ENCODE measurements around the gene SLC9A3.
A peak's percentile ranks its signal among the peaks of the same experiment; 100 is the strongest.

The SLC9A3 gene

GRCh38 chr5:427415-428087 is 96.7 kb downstream of the SLC9A3 start:
- H3K27ac ChIP-seq: no peak overlapping the region
- no peak overlapping the region for H3K4me3 ChIP-seq

DNA sequence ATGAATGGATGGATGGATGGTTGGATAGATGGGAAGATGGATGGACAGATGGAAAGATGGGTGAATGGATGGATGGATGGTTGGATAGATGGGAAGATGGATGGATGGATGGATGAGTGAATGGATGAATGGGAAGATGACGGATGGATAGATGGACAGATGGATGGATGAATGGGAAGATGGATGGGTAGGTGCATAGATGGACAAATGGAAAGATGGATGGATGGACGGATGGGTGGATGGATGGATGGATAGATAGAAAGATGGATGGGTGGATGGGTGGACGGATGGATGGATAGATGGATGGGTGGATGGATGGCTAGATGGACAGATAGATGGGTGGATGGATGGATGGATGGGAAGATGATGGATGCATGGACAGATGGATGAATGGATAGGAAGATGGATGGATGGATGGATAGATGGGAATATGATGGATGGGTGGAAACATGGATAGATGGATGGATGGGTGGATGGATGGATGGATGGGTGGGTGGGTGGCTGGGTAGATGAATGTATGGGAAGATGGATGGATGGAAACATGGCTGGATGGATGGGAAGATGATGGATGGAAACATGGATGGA is 97.8 kb downstream of the SLC9A3 start:
- no peak overlapping the region for H3K4me3 ChIP-seq
- H3K27ac ChIP-seq: no peak overlapping the region

DNA sequence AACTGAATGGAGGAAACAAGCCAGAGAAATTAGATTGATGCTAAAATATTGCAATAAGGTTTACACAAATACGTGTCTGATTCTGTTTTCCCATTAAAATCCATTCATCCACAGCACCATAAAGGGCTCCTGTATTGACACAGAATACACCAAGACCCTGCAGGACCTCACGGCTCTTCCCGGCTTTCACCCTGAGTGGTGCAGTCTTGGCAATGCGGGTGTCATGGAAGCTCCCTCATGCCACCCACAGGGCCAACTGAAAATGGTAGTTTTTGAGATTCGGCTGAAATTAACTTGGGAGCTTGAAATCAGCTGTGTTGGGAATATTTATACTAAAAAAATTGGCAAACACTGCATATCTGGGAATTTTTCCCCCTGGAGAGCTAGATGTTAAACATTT is 98.5 kb downstream of the SLC9A3 start:
- Histone ChIP-seq H3K4me3 (no peak overlapping the region), H3K27ac (no peak overlapping the region)

DNA sequence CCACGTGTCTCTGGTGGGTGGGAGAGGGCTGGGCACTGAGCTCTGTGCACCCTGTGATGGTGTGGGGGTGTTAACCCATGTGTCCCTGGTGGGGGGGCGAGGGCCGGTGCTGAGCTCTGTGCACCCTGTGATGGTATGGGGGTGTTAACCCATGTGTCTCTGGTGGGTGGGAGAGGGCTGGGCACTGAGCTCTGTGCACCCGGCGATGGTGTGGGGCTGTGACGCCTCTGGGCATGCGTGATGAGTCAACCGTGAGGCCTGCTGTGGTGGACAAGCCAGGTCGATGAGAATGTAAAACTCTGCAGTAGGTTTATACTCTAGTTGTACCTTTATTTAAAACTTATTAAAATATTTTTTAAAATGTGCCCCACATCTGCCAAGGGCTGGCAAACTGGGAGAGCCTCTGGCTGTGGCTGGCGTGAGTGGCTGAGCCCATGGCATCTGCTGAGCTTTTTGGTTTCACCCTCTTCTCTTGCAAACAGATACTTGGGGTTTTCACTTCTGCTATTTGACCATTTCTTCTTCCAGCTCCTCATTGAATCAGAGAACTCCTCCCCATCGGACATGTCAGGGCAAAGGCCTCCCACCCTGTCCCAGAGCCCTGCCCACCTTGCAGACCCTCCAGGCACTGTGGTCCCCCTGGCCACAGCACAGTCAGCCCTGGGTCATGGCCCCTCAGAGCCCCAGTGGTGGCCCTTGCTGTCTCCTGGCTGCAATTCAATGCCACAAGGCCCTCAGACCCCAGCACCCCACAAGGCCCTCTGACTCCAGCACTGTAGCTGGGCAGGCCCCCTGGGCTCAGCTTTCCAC is 99.7 kb downstream of the SLC9A3 start:
- H3K4me3 ChIP-seq: no peak overlapping the region
- H3K27ac ChIP-seq: peak overlapping the region in 5 of 21 experiments; percentile 25 to 74 (median 65)

DNA sequence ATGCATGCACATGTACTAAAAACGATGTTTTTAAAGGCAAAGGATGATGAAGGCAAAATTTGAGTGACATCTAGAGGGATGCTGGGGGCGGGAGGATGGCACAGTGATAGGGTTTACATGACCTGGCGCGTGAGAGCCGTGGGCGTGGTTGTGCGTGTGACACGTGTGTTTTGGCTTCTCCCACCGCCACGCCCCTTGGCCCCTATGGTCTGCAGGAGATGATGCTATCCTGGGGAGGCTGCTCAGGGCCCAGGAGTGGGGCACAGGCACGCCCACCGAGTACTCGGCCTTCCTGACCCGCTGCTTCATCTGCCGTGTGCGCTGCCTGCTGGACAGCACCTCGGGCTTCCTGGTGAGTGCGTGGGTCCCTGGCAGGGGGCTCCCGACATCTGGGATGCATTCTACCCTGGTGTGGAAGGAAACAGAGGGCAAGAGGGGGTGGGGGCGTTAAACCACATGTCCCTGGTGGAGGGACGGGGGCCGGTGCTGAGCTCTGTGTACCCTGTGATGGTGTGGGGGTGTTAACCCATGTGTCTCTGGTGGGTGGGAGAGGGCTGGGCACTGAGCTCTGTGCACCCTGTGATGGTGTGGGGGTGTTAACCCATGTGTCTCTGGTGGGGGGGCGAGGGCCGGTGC is 100.5 kb downstream of the SLC9A3 start:
- H3K4me3 ChIP-seq: no peak overlapping the region
- peak overlapping the region in 2 of 21 experiments; percentile 65 to 74 for H3K27ac ChIP-seq

- Histone ChIP-seq H3K4me3 (no peak overlapping the region), H3K27ac (no peak overlapping the region)
These were observed 101.0 kb downstream of the SLC9A3 start for GRCh38 chr5:423233-423565.

DNA sequence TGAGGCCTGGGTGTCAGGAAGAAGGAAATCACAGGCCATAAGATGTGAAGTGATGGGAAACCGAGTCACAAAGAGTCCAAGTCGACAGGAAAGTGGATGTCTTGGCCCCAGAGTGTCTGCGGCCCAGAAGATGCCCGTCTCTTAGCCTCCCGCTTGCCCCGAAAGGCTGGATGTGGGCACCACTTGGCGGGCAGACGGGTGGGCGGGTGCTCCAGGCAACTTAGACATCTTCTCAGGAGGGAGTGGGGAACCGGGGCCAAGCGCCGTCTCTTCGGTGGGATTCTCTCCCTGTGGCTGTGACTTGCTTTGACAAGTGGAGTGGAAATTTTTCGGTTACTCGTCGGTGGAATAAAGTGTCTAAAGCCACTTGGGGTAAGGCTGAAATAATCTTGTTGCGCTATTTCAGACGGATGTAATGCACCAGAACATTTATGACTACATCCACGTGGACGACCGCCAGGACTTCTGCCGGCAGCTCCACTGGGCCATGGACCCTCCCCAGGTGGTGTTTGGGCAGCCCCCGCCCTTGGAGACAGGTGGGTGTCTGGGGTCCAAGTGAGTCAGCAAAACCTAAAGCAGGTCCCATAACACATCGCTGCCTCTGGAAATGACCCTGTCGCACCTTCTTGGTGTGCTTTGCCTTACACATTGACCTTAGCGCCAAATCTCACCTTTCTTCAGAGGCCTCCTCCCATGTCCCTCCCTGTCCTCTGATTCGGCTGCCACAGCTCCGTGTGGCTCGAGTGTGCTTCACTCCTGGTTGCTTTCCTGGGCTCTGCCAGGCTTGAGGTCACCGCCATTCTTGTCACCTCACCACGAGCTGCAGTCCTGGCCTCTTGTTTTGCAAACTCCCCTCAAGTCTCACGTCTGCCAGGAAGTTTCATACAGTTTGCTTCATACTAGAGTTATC is 101.7 kb downstream of the SLC9A3 start:
- no peak overlapping the region for H3K4me3 ChIP-seq
- H3K27ac ChIP-seq: no peak overlapping the region

DNA sequence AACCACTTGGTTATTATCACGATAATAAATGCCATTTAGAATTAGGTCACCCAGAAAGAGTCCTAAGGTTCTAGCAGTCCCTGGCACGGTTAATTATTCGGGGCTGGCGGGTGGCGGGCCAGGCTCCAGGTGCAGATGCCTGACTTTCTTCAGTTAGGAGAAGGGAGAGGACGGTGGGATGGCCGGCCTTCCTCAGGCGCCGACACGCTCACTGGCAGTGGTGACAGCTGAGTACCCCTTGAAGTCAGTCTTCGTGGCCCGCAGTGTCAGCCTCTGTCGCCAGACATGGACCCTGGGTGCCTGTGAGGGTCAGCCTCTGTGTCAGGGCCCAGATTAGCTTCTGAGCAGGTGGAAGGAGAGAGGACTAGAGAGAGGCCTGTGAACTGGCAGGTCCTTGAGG is 102.3 kb downstream of the SLC9A3 start:
- no peak overlapping the region for H3K27ac ChIP-seq
- no peak overlapping the region for H3K4me3 ChIP-seq

DNA sequence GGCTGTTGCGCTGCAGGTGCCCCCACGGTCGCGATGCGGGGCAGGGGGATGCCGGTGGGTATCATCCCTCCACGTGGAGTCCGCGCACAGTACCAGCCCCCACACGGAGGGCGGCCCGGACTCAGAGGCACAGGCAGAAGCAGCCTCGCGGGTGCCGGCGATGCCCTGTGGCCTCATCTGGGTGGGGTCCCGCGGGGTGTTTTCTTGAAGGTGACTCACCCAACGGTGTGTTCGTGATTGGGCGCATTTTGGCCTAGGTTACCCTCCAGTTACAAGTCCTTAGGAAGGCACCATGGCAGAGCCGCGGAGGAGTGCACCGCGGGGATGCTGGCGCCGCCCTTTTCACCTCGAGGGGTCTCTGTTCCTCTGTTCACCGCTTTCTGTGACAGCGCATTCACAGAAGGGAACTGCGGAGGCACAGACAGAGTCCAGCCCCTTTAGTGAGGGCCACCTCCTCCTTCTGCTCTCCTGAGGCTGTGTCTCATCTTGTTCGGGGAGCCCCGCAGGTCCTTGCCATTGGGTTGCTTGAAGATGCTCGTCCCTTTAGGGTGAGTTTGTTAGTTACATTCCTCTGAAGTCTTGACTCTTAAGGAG is 102.9 kb downstream of the SLC9A3 start:
- Histone ChIP-seq H3K4me3 (no peak overlapping the region), H3K27ac (no peak overlapping the region)

DNA sequence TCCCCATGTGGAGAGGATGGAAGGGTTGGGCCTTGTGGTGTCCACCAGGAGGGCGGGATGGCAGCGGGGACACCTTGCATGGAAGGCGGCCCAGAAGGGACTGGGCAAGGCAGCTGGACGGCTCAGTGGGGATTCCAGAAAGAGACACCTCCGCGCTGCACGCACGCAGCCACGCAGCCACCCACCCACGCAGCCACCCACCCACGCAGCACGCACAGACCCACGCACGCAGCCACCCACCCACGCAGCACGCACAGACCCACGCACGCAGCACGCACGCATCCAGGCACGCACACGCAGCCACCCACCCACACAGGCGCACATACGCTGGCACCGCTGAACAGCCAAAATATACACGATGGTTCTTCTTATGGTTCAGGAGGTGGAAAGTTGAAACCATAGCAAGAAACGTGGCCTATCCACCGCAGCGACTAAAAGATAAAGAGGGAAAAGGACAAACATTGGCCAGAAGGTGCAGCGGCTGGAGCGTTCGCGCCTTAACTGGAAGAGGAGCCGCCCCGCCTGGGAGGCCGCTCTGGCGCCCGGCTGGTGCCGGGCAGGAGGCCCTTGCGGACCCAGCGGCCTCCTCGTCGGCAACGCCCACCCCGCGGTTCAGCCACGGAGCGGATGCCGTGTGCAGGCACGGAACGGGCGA is 103.5 kb downstream of the SLC9A3 start:
- H3K4me3 ChIP-seq: no peak overlapping the region
- H3K27ac ChIP-seq: peak overlapping the region in 1 of 21 experiments; percentile 4
